ENCODE results near the gene IQSEC1. TPM values are rescaled to one million over a fixed set of nuclear protein-coding genes. Genes with fewer than 3 reads are reported as not detected.

The IQSEC1 gene
- total and polyA plus RNA-seq, 10 of the 15 experiments (the other 5 are each of a cell fraction or from before 2014, with no cell fraction given): 0.92 to 55.2 (median 8.5) TPM

GRCh38 chr3:13122081-13123012, 49.1 kb upstream of the IQSEC1 start:
- H3K27me3 ChIP-seq (replicated peaks in 1 of 2; ENCODE audit: control insufficient read depth in 2 of 2, insufficient read depth in 2 of 2, low read length in 1 of 2): peaks cover 0 to 3% of the 10 kb centered on the region in 2 experiments; a peak in 3 of 4 replicates
- POLR2A ChIA-PET: no interaction called here
- H3K9me3 ChIP-seq (replicated peaks; ENCODE audit: control insufficient read depth, insufficient read depth, low read length): no peaks in the 10 kb centered on the region
- FAIRE-seq (no peak), DNase-seq (ENCODE audit: low read depth, low spot score) (no peak), ATAC-seq (no peak)
- intact Hi-C loops (cut with micrococcal nuclease; ENCODE audit: unreplicated experiment) (no loop called here), in situ Hi-C loops (cut with MboI) (no loop called here)
- CTCF ChIA-PET: interaction anchor here (1.1 kb wide), 1 partner anchor 330 kb away, joined by 4 read pairs; no protein-coding TSS in a partner anchor
- H3K4me2 ChIP-seq (ENCODE audit: control insufficient read depth, insufficient read depth): no peak overlapping the region
- WGBS (ENCODE audit: insufficient coverage, insufficient replicate concordance, low lambda C conversion rate, missing lambda C conversion rate): 6% methylated on average over 20 of the region's 20 CpGs
- H2AFZ ChIP-seq (ENCODE audit: control insufficient read depth, low read depth, low read length): no peak overlapping the region
- H3K79me2 ChIP-seq (ENCODE audit: control insufficient read depth, insufficient read depth, low read length): no peaks in the 10 kb centered on the region
- no peaks in the 10 kb centered on the region for H3K4me1 ChIP-seq (ENCODE audit: control insufficient read depth, insufficient read depth, low read length)
- H3K9ac ChIP-seq (ENCODE audit: control insufficient read depth, insufficient read depth, low read length): no peak overlapping the region
- TF ChIP-seq IKZF2 (IDR thresholded peaks at IDR 0.05) (no peak), SMAD1 (IDR thresholded peaks at IDR 0.05; ENCODE audit: low read depth, partially characterized antibody) (no peak), NBN (IDR thresholded peaks at IDR 0.05) (no peak), NR2C1 (IDR thresholded peaks at IDR 0.05) (no peak), NFYA (IDR thresholded peaks at IDR 0.05; ENCODE audit: borderline replicate concordance, low read depth, low read length) (no peak), SIN3A (IDR thresholded peaks at IDR 0.05; ENCODE audit: low read depth, low read length) (no peak), BHLHE40 (IDR thresholded peaks at IDR 0.05; ENCODE audit: borderline replicate concordance in 1 of 2, low read depth in 2 of 2, low read length in 1 of 2) (no peak), TCF7 (IDR thresholded peaks at IDR 0.05; ENCODE audit: borderline replicate concordance) (no peak), ZNF207 (IDR thresholded peaks at IDR 0.05; ENCODE audit: borderline replicate concordance) (no peak), MAX (IDR thresholded peaks at IDR 0.05; ENCODE audit: low read depth, low read length) (no peak), JUNB (IDR thresholded peaks at IDR 0.05) (no peak), RAD51 (IDR thresholded peaks at IDR 0.05) (no peak), RB1 (IDR thresholded peaks at IDR 0.05; ENCODE audit: borderline replicate concordance) (no peak), CBX3 (IDR thresholded peaks at IDR 0.05; ENCODE audit: borderline replicate concordance, low read depth) (no peak), TCF3 (IDR thresholded peaks at IDR 0.05; ENCODE audit: borderline replicate concordance, insufficient read depth, low read depth, low read length) (no peak), MXI1 (IDR thresholded peaks at IDR 0.05; ENCODE audit: low read depth, low read length) (no peak), MYC (IDR thresholded peaks at IDR 0.05; ENCODE audit: insufficient read depth, insufficient read length, insufficient replicate concordance, low read length, severe bottlenecking) (no peak), ETV6 (conservative IDR thresholded peaks at IDR 0.05 in 1 of 2, IDR thresholded peaks at IDR 0.05 in 1 of 2; ENCODE audit: borderline replicate concordance in 1 of 2, low read depth in 1 of 2) (no peak)
- no TSS peak for BruUV-seq (replicated peaks)
- no peaks in the 10 kb centered on the region for H4K20me1 ChIP-seq (ENCODE audit: control insufficient read depth, insufficient read depth)
- no peak overlapping the region for H3K27ac ChIP-seq (ENCODE audit: control insufficient read depth, insufficient read depth)
- H3K36me3 ChIP-seq (ENCODE audit: control insufficient read depth in 2 of 2, insufficient read depth in 2 of 2, low read length in 1 of 2): no peaks in the 10 kb centered on the region
- no peak overlapping the region for H3K4me3 ChIP-seq
- SMC1A ChIA-PET (ENCODE audit: uncharacterized antibody, unreplicated experiment): no interaction called here
- RAD21 ChIA-PET (ENCODE audit: unreplicated experiment): no interaction called here

Measured in GM12878 (cell line).